Pancreas (tissue), 10 donors: Measurements from ENCODE around the gene BCR. TPM values are rescaled to one million over a fixed set of nuclear protein-coding genes. Genes with fewer than 3 reads are reported as not detected.

Experiments used
- ATAC-seq, 4 donors: fragments of 200-7000 bp; cut with Tn5 transposase; one replicate each; pipeline versions ENCODE4 v1.8.0 to v1.9.1; 2020; ENCODE audit warnings: mild to moderate bottlenecking in 4 of 4, moderate library complexity in 4 of 4
- DNase-seq, 6 donors: peaks; one replicate each; pipeline ENCODE4 v3.0.0-alpha.2; 2020
- FAIRE-seq: peaks from 2 replicates; lab custom pipeline; 2012; peaks lifted over from hg19 to GRCh38; lab: Jason Lieb, UNC
- H3K27ac ChIP-seq, 4 donors: fragments of 200-600 bp; sonication (generic); 1 replicate in 3 of 4; 2 replicates in 1 of 4; pipeline versions ENCODE4 v1.5.0 to v1.8.0; 2020
- H3K27me3 ChIP-seq, 4 donors: fragments of 200-600 bp; one replicate each; pipeline ENCODE4 v1.8.0; 2021
- H3K36me3 ChIP-seq, 3 donors: fragments of 200-600 bp; sonication (generic) in 1 of 3; one replicate each; pipeline versions ENCODE4 v1.5.0 to v1.8.0; 2020 to 2021
- H3K4me1 ChIP-seq, 3 donors: fragments of 200-600 bp; one replicate each; pipeline ENCODE4 v1.8.0; 2021
- H3K4me3 ChIP-seq, 4 donors: fragments of 200-600 bp; sonication (generic) in 2 of 4; one replicate each; pipeline versions ENCODE4 v1.5.0 to v1.8.0; 2020 to 2021
- H3K9me3 ChIP-seq, 4 donors: fragments of 200-600 bp; one replicate each; pipeline ENCODE4 v1.8.0; 2021
- CTCF ChIP-seq, 4 donors: fragments of 200-600 bp; sonication (generic) in 3 of 4; IDR thresholded peaks; one replicate each; pipeline versions ENCODE4 v1.5.0 to v1.8.0; 2021; ENCODE audit warnings: antibody characterized with exemption in 4 of 4
- WGBS, 2 donors: extraction: QIAGEN DNeasy Blood & Tissue Kit; methylation state at CpG; one replicate each; pipeline ENCODE4 v1.1.7; 2013; 5-methylcytosine and 5-hydroxymethylcytosine counted together
- intact Hi-C, 3 donors: fragments of 100-400 bp; cut with DNase I; formaldehyde crosslinking; loops; one replicate each; pipeline versions ENCODE4 v1.11.1 to v1.14.2; 2022
- polyA plus RNA-seq, 2 donors: library from polyadenylated mRNA; stranded (reverse); fragments of 200-250 nt; gene quantifications; one replicate each; pipeline ENCODE4 v1.2.3, GENCODE V29; 2013
- total RNA-seq, 6 donors: library from RNA; stranded (reverse); fragmentation: NEBNext Ultra II Directional in 4 of 6; extraction: Animal tissue kit (Norgen Biotek cat#: 25700) in 4 of 6; gene quantifications; one replicate each; pipeline versions ENCODE4 v1.2.1 to v1.2.4, GENCODE V29; 2021 to 2023
- donor health status: healthy with polysubstance abuse.
- donor health status: DM: no; HTN: no; CAD: no; lungs with moderate emphysema.
- donor health status: DM: no; HTN: no; CAD: no.
- donor health status: control.
- donor health status: control.
- donor health status: Bipolar disorder and iron deficiency.
- donor health status: DM: yes; HTN: yes; CAD: no.
- donor health status: DM: no; HTN: no; CAD: no.
- donor health status: DM: no; HTN: no; CAD: no.
- donor health status: DM: yes; HTN: yes; CAD: no.

Gene BCR
- total and polyA plus RNA-seq, 8 donors: 15.5 to 35.9 (median 18.1) TPM

DNA sequence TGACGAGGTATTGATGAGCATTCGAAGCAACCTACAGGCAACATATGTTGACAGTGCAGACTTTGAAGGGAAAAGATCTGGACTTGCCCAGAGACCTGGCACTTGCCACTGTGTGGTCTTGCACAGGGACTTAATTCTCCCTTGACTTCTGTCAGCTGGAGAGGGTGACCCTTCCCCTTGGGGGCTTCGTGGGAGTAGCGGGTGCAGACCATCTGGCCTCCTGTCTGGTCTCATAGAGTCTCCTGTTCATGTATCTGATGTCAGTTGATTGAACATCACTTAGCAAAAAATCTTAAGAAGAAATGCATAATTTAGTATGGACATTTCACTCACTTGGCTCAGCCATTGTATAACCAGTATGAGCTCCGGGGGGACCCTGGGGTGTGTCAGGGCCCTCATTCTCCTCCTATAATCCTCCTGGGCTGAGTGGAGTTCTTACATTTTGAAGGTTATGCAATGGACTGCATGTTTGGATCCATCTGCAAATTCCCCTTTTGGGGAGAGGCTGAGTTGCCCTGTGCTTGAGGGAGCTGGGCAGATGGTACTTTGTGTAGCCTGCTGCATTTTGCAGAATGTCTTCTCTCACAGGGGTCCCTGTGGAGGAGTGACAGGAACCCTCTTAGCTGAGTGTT, 13.0 kb downstream of the BCR start:
- FAIRE-seq: no peak
- no peak for TF ChIP-seq CTCF (IDR thresholded peaks at IDR 0.05)
- Histone ChIP-seq H3K27ac (no peak overlapping the region), H3K36me3 (no peaks in the 10 kb centered on the region), H3K9me3 (no peaks in the 10 kb centered on the region), H3K27me3 (no peaks in the 10 kb centered on the region), H3K4me1 (peaks cover 0 to 11% (median 8%) of the 10 kb centered on the region in 3 donors), H3K4me3 (no peak overlapping the region)
- ATAC-seq: no peak
- intact Hi-C loops: no loop called here
- DNase-seq: no peak
- WGBS, 2 donors: 92 to 96% methylated on average over 5 of the region's 5 CpGs

DNA sequence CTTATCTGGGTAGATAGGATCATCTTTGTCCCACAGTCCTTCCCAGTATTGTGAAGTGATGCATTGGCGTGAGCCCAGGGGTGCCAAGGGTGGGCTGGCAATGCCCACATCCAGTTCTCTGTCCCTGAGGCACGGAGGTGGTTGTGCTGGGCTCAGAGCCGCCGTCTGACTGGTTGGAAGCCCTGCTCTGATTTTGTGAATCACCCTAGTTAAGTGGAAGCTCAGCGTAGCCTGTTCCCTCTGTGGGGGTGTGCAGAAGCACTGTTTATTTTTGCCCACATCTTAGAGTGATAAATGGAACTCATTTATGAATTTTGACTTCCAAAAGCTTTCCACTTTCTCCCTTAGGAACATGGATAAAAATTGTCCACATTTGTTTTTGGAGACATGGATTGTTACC, 13.6 kb downstream of the BCR start:
- no peak overlapping the region for H3K4me3 ChIP-seq
- 88 to 93% methylated on average over 5 of the region's 5 CpGs for WGBS, 2 donors
- H3K27ac ChIP-seq: no peak overlapping the region

DNA sequence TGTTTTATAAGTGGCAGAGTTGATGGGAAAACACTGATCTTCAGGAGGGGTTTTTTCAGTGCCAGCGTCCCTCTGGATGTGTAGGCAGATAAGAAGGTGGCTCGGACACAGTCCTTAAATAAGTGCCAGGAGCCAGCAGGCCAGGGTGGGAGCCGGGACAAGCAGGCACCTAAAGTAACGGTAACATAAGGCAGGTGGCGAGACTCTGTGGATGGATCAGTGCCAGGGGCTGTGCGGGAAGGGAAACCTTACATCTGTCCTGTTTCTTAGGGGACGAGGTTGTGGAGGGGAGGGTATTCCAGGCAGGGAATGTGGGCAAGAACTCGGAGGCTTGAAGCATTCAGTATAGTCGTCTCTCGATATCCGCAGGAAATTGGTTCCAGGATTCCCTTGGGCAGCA, 15.9 kb downstream of the BCR start:
- TF ChIP-seq CTCF (IDR thresholded peaks at IDR 0.05): no peak
- DNase-seq (no peak), ATAC-seq (no peak), FAIRE-seq (no peak)
- Histone ChIP-seq H3K4me1 (peaks cover 9 to 24% (median 14%) of the 10 kb centered on the region in 3 donors), H3K27ac (no peak overlapping the region), H3K9me3 (no peaks in the 10 kb centered on the region), H3K36me3 (no peaks in the 10 kb centered on the region), H3K4me3 (no peak overlapping the region), H3K27me3 (no peaks in the 10 kb centered on the region)
- WGBS, 2 donors: 63 to 67% methylated on average over 11 of the region's 11 CpGs
- intact Hi-C loops: no loop called here

More for the DNA sequence above, 13.6 kb downstream of the BCR start:
- FAIRE-seq (no peak), DNase-seq (no peak), ATAC-seq (no peak)
- Histone ChIP-seq H3K27me3 (no peaks in the 10 kb centered on the region), H3K4me1 (peaks cover 0 to 11% (median 8%) of the 10 kb centered on the region in 3 donors), H3K36me3 (no peaks in the 10 kb centered on the region), H3K9me3 (no peaks in the 10 kb centered on the region)
- intact Hi-C loops: no loop called here
- TF ChIP-seq CTCF (IDR thresholded peaks at IDR 0.05): no peak

- ATAC-seq (no peak), DNase-seq (no peak), FAIRE-seq (no peak)
- H3K27ac ChIP-seq: no peak overlapping the region
- H3K9me3 ChIP-seq: no peaks in the 10 kb centered on the region
- no peak overlapping the region for H3K4me3 ChIP-seq
- TF ChIP-seq CTCF (IDR thresholded peaks at IDR 0.05): no peak
- 93 to 99% methylated on average over 8 of the region's 8 CpGs for WGBS, 2 donors
- no peaks in the 10 kb centered on the region for H3K27me3 ChIP-seq
- intact Hi-C loops: no loop called here
- H3K4me1 ChIP-seq: peaks cover 9 to 18% (median 12%) of the 10 kb centered on the region in 3 donors
- no peaks in the 10 kb centered on the region for H3K36me3 ChIP-seq
Observed at GRCh38 chr22:23197836-23198235, 17.5 kb downstream of the BCR start.

- Histone ChIP-seq H3K27ac (peak overlapping the region in 2 of 4 donors; percentile 11 to 12), H3K9me3 (no peaks in the 10 kb centered on the region), H3K4me1 (peaks cover 9 to 21% (median 11%) of the 10 kb centered on the region in 3 donors), H3K36me3 (no peaks in the 10 kb centered on the region), H3K4me3 (no peak overlapping the region), H3K27me3 (no peaks in the 10 kb centered on the region)
- DNase-seq (no peak), ATAC-seq (no peak), FAIRE-seq (no peak)
- intact Hi-C loops: no loop called here
- WGBS, 2 donors: 76 to 85% methylated on average over 8 of the region's 8 CpGs
- no peak for TF ChIP-seq CTCF (IDR thresholded peaks at IDR 0.05)
Observed at GRCh38 chr22:23199159-23199558, 18.9 kb downstream of the BCR start.
